Measurements from ENCODE around the gene DEDD2.

GRCh38 chr19:42261763-42262162, 44.3 kb upstream of the DEDD2 start:
- no peak for TF ChIP-seq CTCF (IDR thresholded peaks at IDR 0.05)
- no peak for TF ChIP-seq POLR2A (IDR thresholded peaks at IDR 0.05)

Measured in thyroid gland (tissue), 4 donors.